ENCODE results near the gene MESD. TPM values are rescaled to one million over a fixed set of nuclear protein-coding genes. Genes with fewer than 3 reads are reported as not detected.
A peak's percentile ranks its signal among the peaks of the same experiment; 100 is the strongest.

The MESD gene
- total RNA-seq, 1 donor from 2014 or later: 13.5 TPM

GRCh38 chr15:80990955-80991354 lies 1.3 kb upstream of the MESD start:
- intact Hi-C loops (cut with micrococcal nuclease): loop anchor here (10.0 kb wide), 1 partner anchor 274 kb away; no protein-coding TSS in a partner anchor
- Histone ChIP-seq H3K36me3 (no peaks in the 10 kb centered on the region), H3K27ac (replicated peaks) (peak overlapping the region; percentile 94), H3K27me3 (ENCODE audit: low read depth) (no peaks in the 10 kb centered on the region), H3K9me3 (replicated peaks) (no peaks in the 10 kb centered on the region), H3K4me3 (no peak overlapping the region), H3K4me1 (peaks cover 61% of the 10 kb centered on the region)
- DNase-seq: no peak
- no peak for TF ChIP-seq CTCF (IDR thresholded peaks at IDR 0.05; ENCODE audit: borderline replicate concordance)

DNA sequence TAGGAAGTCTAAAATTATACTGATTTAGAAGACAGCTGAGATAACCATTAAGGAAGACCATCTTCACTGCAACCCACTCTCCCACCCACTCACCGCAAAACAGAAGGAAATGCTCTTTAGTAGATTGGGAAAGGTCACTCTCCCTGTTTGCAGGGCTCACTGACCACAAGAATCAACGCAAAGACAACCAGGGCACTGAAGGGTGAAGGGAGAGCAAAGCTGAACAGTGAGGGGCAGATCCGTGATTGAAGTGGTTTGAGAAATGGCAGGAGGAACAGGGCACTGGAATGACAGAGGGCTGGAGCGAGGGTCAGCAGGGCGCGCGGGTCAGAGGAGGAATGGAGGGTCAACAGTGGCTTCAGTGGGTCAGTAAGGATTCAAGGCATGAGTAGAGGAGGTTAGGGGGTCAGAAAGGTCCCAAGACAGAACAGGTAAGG lies 520 bp downstream of the MESD start:
- intact Hi-C loops (cut with micrococcal nuclease): no loop called here
- peaks cover 80% of the 10 kb centered on the region for H3K4me1 ChIP-seq

DNA sequence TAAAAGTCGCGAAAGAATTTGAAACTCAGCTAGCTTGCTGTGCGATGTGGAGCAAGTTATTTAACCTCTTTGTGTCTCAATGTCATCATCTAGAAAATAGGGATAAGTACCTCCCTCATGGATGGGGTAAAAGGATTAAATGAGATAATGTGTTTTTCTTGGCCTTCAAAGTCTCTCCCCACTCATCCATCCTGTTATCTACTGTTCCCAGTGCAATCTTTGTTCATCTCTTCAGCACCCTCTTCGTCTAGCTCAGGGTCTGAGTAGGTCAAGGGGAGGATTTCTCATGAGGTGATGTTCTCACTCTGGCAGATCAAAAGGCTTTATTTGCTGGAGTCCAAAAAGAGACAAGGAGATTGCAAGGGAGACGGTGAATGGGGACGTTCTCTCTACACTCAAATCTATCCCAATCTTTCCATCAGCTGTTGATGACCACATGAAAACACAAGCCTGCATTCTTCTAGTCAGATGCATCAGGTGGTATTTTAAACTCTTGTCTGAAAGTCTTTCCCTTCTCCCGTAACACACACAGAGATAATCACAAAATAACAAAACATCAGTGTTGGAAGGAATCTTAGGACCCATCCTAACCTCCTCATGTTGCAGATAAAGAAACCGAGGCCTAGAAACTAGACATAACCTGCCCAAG lies 1.3 kb downstream of the MESD start:
- intact Hi-C loops (cut with micrococcal nuclease): no loop called here
- Histone ChIP-seq H3K27ac (replicated peaks) (peak overlapping the region; percentile 94), H3K36me3 (no peaks in the 10 kb centered on the region), H3K4me3 (peak overlapping the region; percentile 92), H3K4me1 (peaks cover 84% of the 10 kb centered on the region), H3K27me3 (ENCODE audit: low read depth) (no peaks in the 10 kb centered on the region), H3K9me3 (replicated peaks) (no peaks in the 10 kb centered on the region)
- TF ChIP-seq CTCF (IDR thresholded peaks at IDR 0.05; ENCODE audit: borderline replicate concordance): no peak
- no peak for DNase-seq

More for the DNA sequence above, 520 bp downstream of the MESD start:
- H3K27me3 ChIP-seq (ENCODE audit: low read depth): no peaks in the 10 kb centered on the region
- H3K4me3 ChIP-seq: peak overlapping the region; percentile 92
- no peaks in the 10 kb centered on the region for H3K9me3 ChIP-seq (replicated peaks)
- TF ChIP-seq CTCF (IDR thresholded peaks at IDR 0.05; ENCODE audit: borderline replicate concordance): no peak
- no peaks in the 10 kb centered on the region for H3K36me3 ChIP-seq
- H3K27ac ChIP-seq (replicated peaks): peak overlapping the region; percentile 94
- no peak for DNase-seq

DNA sequence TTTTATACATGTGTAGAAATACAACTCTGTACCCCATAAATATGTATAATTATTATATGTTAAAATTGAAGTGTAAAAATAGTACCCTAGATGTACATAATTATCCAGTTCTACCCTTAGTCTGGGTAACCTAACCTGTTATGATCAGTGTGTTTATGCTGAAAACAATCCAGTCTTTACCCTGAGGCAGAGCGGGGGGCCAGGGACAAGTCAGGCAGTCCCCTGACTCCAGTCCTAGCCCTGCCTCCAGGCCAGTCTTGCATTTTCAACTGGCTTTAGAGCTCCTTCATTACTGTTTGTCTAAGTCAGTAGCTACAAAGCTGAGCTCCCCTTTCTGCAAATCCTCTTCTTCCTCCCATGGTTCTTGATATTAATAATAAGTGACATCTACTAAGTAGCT lies 3.1 kb downstream of the MESD start:
- H3K4me3 ChIP-seq: no peak overlapping the region
- TF ChIP-seq CTCF (IDR thresholded peaks at IDR 0.05; ENCODE audit: borderline replicate concordance): no peak
- peaks cover 76% of the 10 kb centered on the region for H3K4me1 ChIP-seq
- H3K27ac ChIP-seq (replicated peaks): peak overlapping the region; percentile 34
- H3K9me3 ChIP-seq (replicated peaks): no peaks in the 10 kb centered on the region
- intact Hi-C loops (cut with micrococcal nuclease): no loop called here
- H3K27me3 ChIP-seq (ENCODE audit: low read depth): no peaks in the 10 kb centered on the region
- no peak for DNase-seq
- peaks cover 5% of the 10 kb centered on the region for H3K36me3 ChIP-seq

GRCh38 chr15:80985981-80986380 lies 3.6 kb downstream of the MESD start:
- no peaks in the 10 kb centered on the region for H3K27me3 ChIP-seq (ENCODE audit: low read depth)
- intact Hi-C loops (cut with micrococcal nuclease): no loop called here
- H3K4me1 ChIP-seq: peaks cover 71% of the 10 kb centered on the region
- DNase-seq: no peak
- peak overlapping the region; percentile 34 for H3K27ac ChIP-seq (replicated peaks)
- peaks cover 10% of the 10 kb centered on the region for H3K36me3 ChIP-seq
- H3K9me3 ChIP-seq (replicated peaks): no peaks in the 10 kb centered on the region
- no peak overlapping the region for H3K4me3 ChIP-seq
- TF ChIP-seq CTCF (IDR thresholded peaks at IDR 0.05; ENCODE audit: borderline replicate concordance): no peak
